ENCODE results near the gene BSPRY. TPM values are rescaled to one million over a fixed set of nuclear protein-coding genes. Genes with fewer than 3 reads are reported as not detected.
"Not testable (repeated sequence)": the region's sequence is repeated elsewhere in the genome, so short reads cannot be mapped to it uniquely, and the experiment has no call there.

The BSPRY gene
- total RNA-seq, 1 donor from 2014 or later: 16.0 TPM

- no peak for DNase-seq (ENCODE audit: low spot score)
Measured at GRCh38 chr9:113341712-113342410, 7.5 kb upstream of the BSPRY start.

GRCh38 chr9:113343732-113344231 is 5.6 kb upstream of the BSPRY start:
- peak; percentile 84 for DNase-seq (ENCODE audit: low spot score)

- no peak for DNase-seq (ENCODE audit: low spot score)
Measured at GRCh38 chr9:113345190-113345589, 4.2 kb upstream of the BSPRY start.

- DNase-seq (ENCODE audit: low spot score): no peak
Measured at GRCh38 chr9:113345671-113346070, 3.7 kb upstream of the BSPRY start.

GRCh38 chr9:113348437-113348836 is 904 bp upstream of the BSPRY start:
- DNase-seq (ENCODE audit: low spot score): no peak

- DNase-seq (ENCODE audit: low spot score): no peak
Measured at GRCh38 chr9:113349066-113349444, 286 bp upstream of the BSPRY start.

- no peak for DNase-seq (ENCODE audit: low spot score)
Measured at GRCh38 chr9:113350107-113350661, 843 bp downstream of the BSPRY start.

GRCh38 chr9:113350937-113351336 is 1.6 kb downstream of the BSPRY start:
- DNase-seq (ENCODE audit: low spot score): no peak

- DNase-seq (ENCODE audit: low spot score): no peak
Measured at GRCh38 chr9:113352006-113352405, 2.7 kb downstream of the BSPRY start.

- DNase-seq (ENCODE audit: low spot score): no peak
Measured at GRCh38 chr9:113352411-113352810, 3.1 kb downstream of the BSPRY start.

GRCh38 chr9:113355040-113355596 is 5.8 kb downstream of the BSPRY start:
- DNase-seq (ENCODE audit: low spot score): no peak

- DNase-seq (ENCODE audit: low spot score): no peak
Measured at GRCh38 chr9:113356686-113357292, 7.4 kb downstream of the BSPRY start.

- no peak for DNase-seq (ENCODE audit: low spot score)
Measured at GRCh38 chr9:113359385-113359784, 10.0 kb downstream of the BSPRY start.

- no peak for DNase-seq (ENCODE audit: low spot score)
Measured at GRCh38 chr9:113360242-113360842, 11.0 kb downstream of the BSPRY start.

- DNase-seq (ENCODE audit: low spot score): no peak
Measured at GRCh38 chr9:113361304-113362018, 12.1 kb downstream of the BSPRY start.

- no peak for DNase-seq (ENCODE audit: low spot score)
Measured at GRCh38 chr9:113363336-113363735, 14.0 kb downstream of the BSPRY start.

- no peak for DNase-seq (ENCODE audit: low spot score)
Measured at GRCh38 chr9:113364951-113365350, 15.6 kb downstream of the BSPRY start.

- DNase-seq (ENCODE audit: low spot score): not testable (repeated sequence)
Measured at GRCh38 chr9:113365652-113366051, 16.3 kb downstream of the BSPRY start.

- DNase-seq (ENCODE audit: low spot score): no peak
Measured at GRCh38 chr9:113368348-113368981, 19.1 kb downstream of the BSPRY start.

- DNase-seq (ENCODE audit: low spot score): peak; percentile 45
Measured at GRCh38 chr9:113368982-113369854, 19.9 kb downstream of the BSPRY start.
